IPS-NIHi7 (cell line): ENCODE results near the gene SLC35F4.
"Not testable (repeated sequence)": the region's sequence is repeated elsewhere in the genome, so short reads cannot be mapped to it uniquely, and the experiment has no call there.

Source experiments
- DNase-seq: peaks from one replicate; pipeline ENCODE4 v3.0.0; 2012; ENCODE audit warnings: mixed read lengths; ENCODE audit errors: extremely low spot score

The SLC35F4 gene

DNA sequence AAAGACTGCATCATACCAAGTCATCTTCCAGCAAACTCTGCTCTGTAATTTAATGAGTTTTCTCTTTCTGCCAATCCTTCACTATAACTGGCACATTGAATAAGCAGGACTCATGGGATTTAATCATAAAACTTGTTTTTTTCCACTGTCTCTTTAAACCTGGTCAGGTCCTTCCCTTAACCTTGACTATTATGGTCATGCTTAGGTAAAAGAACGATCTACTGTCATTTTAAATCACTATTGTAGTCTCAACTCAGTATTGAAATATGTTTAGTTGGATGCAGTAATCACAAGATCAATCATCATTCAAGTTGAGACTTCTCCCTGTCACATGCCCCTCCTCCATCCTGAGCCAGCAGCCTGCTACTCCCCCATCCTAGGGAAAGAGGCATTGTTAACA is 56.1 kb downstream of the SLC35F4 start:
- no peak for DNase-seq

DNA sequence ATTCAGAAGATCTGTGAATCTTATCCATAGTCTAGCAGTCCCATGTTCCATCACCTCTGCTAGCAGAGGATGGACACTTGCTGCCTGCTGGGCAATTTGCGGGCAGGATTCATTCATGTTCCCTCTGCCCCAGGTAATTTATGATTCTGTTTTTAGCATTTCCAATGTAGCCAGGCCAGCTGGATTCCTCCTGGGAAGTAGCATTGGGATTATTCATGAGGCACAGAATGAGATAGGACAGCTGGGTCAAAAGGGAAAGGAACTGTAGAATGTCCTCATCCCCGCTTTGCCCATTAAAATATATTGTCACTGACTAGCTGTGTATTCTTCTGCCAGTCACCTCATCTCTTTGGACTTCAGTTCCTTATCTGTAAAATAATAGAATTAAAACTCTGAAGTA is 68.7 kb downstream of the SLC35F4 start:
- no peak for DNase-seq

DNA sequence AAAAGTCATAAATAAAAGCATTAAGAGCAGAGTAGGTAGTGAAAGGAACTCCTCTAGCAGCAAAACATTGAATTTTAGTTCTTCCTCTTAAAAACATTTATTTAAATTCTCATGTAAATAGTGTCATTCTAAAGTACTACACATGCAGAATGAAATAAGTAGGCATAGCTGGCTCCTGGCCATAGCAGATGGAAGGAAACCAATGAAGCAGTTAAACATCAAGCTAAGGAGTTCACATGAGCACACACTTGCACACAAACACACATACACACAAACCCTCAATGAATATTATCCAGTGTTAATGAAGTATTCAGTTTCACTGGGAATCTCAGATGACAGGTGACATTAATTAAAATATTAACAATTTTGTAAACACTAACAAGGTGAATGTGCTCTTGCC is 69.3 kb downstream of the SLC35F4 start:
- no peak for DNase-seq

DNA sequence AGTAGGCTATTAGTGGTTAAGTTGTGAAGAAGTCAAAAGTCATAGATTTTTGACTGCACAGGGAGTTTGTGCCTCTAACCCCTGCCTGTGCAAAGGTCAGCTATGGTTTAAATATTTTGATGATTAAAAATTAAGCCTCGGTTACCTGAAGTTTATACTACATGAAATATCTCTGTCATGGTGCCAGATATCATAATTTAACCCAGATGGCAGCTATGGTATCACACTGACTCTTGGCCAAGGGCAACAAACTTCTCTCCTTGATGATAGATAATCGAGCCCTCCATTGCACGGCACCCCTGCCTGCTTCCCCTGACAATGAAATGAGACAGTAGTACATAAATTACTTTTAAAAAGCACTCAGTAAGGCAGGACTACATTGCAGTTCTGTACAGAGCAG is 80.8 kb downstream of the SLC35F4 start:
- DNase-seq, result no peak

- no peak for DNase-seq
Measured at GRCh38 chr14:57771801-57772200, 94.1 kb downstream of the SLC35F4 start.

DNA sequence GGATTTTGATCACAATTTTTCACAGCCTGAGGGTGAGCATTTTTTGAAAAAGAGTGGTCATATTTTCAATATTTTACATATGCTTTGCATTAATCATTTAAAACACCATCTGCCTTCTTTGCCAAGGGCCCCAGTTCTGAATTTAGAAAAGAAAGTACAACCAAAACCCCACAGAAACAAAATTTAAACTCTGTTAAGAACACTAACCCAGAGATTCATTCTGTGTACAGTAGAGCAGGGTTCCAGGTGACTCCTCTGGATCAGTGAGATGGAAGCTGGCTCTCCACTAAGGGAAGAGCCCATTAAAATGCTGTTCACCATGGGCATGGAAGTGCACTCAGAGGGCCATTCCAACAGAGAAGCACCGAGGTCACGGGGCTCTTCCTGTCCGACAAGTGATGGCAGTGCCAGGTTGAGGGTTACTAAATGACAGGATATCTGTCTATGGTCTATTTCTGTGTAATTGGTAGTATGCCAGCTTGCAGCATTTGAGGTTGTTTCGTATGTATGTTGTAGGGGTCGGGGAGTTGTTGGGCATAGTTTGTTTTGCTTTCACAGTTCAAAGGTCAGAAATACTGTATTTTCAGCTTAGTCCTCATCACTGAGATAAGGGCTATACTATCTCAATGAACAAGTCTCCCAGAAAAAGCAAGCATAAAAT is 95.9 kb downstream of the SLC35F4 start:
- no peak for DNase-seq

DNA sequence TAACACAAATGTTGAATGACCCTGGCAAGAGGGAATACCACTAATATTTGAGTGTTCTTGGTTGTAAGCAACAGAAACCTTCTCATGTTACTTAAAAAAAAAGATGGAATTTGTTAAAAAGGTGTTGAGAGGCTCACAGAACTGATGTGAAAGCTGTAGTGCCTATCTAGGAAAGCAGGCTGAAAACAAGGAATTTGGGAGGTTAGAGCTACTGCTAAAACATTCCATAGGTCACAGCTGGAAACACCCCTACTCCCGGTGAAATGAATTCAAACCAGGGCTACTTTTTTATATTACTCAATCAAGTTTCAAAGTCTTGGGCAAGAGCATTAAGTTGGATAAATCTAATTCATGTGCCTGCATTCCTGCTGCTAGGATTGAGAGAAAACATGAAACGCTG is 104.1 kb downstream of the SLC35F4 start:
- DNase-seq, result no peak

DNA sequence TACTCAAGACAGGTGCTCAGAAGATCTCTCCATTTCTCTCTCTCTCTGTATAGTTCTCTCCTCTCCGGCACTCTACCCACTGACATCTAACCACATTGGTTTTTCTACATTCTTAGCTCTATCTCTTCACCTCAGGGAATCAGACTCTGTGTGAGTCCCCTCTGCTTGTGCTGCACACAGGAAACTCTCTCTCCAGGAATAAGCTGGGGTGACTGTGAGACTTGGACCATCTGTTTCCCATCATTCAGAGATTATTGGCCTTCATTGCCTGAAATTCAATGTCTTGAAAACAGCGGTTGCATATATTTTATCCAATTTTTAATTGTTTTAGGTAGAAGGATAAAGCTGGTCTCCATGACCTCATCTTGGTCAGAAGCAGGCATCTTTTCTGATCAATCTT is 105.0 kb downstream of the SLC35F4 start:
- no peak for DNase-seq

DNA sequence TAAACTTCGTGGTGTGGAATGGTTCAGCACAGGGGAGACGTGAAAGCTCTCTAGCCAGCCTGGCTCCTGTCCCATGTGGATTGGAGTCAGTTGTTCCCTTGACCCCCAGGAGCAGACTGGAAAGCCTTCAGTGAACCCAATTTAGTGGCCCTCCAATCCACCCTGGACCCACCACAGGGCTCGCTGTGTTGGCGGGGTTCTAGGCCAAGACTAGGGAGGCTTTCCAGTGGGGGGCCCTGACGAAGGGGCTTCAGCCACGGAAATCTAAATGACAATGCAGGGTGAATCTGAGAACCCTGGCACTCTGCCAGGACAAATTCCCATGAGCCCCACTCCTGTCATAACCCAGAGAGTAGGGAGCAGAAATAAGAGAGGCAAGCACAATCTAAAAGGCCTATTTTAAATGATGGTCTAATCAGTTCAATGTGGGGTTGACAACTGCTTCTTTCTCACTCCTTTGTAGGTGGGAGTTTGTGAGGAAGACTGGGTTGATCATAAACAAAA is 110.8 kb downstream of the SLC35F4 start:
- DNase-seq, result no peak

GRCh38 chr14:57754527-57754926 is 111.4 kb downstream of the SLC35F4 start:
- DNase-seq, result no peak

GRCh38 chr14:57753821-57754220 is 112.1 kb downstream of the SLC35F4 start:
- DNase-seq, result no peak

DNA sequence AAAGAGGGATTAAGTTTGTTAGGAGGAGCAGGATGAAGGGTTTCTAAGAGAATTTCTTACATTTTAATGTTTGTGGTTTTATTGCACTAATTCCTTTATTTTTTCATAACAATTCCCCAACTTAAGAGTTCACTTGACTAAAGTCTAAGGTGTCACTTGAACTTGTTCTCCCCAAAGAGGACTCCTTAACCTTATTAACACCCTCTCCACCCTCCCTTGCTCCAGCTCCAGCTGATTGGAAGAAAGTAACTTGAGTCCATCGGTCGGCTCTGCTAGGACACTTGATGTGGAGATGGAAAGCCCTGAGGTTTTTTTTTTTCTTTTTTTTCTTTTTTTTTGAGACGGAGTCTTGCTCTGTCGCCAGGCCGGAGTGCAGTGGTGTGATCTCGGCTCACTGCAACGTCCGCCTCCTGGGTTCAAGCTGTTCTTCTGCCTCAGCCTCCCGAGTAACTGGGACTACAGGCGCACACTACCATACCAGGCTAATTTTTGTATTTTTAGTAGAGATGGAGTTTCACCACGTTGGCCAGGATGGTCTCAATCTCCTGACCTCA is 113.7 kb downstream of the SLC35F4 start:
- not testable (repeated sequence) for DNase-seq

- no peak for DNase-seq
Measured at GRCh38 chr14:57751400-57751799, 114.5 kb downstream of the SLC35F4 start.

GRCh38 chr14:57749267-57749666 is 116.6 kb downstream of the SLC35F4 start:
- DNase-seq, result no peak

DNA sequence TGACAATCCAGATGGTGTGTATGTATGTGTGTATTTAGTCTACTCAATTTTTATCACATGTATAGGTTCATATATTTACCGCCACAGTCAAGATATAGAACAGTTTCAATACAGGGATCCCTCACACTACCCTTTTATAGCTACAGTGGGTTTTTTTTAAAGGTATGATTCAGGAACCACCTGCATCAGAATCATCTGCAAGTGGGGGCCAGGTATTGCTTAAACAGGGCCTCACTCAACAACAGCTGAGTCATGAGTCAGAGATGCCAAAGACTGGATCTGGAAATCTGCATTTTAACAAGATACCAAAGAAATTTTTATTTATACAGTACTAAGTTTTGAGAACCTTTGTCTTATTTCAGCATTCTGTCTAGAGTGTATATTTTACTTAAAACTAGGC is 117.6 kb downstream of the SLC35F4 start:
- no peak for DNase-seq

DNA sequence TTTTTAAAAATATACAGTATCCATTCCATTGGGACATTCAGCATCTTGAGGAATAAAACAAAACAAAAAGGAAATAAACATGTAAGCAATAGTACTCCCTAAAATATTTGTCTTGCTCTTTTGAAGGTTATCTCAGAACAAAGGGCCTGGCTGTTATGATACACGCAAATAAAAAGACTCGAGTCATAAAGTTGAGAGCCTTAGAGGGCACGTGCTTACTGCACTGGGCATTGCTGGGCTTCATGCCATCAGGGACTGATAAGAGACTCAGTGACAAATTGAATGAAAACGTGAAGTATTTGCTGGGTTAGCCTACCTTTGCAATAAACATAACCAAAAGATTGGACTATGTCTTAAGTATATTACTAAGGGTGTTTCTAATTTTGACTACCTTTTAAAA is 118.9 kb downstream of the SLC35F4 start:
- DNase-seq, result no peak

DNA sequence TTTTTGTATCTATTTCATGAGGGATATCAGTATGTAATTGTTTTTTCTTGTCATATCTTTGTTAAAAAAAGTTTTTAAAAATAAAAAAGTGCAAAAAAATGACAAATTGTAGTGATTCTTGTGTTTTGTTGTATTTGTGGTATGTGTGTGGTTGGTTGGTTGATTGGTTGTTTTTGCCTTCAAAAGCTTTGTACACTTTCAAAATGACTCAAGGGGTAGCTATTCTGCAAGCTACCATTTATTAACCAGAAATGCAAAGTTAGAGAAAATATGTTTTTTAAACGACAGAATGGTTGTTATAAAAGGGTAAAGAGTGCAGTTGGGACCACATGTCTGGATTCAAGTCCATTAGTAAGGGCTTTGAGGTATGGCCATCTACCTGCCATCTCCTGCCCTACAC is 119.3 kb downstream of the SLC35F4 start:
- no peak for DNase-seq

GRCh38 chr14:57739516-57739915 is 126.4 kb downstream of the SLC35F4 start:
- no peak for DNase-seq

DNA sequence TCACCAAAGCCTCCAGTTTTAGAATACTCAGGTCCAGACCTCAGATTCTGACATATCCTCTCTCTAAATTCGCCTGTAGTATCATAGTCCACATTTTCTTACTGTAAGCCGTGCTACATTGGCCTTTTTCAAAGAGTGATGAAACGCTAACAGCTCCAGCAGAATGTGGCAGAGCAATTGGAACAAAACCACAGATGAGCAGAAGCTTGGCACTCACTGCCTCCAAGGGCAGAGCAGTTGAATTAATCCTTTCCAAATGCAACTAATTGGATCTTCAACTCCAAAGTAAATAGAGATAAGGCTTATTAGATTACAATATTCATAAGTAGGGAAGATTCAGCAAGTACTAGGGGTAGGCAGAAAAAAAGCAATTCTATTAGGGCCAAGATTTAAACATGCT is 128.3 kb downstream of the SLC35F4 start:
- DNase-seq, result no peak

DNA sequence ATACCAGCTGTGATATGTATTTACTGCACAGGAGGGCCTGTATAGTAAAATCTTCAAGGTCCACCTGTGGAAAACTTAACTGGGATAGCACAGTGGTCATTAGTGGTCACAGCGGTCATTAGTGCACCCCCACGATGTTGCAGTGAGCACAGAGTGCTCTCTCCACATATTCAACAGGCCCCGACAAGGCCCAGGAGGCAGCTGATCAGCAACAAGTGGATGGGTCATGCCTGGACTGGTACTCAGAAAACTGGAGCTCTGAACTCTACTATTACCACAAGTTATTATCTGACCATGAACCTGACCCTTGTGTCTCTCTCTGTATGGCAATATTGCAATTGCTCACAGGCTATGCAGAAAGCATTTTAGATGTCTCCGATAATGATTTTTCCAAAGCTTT is 129.5 kb downstream of the SLC35F4 start:
- DNase-seq, result no peak

DNA sequence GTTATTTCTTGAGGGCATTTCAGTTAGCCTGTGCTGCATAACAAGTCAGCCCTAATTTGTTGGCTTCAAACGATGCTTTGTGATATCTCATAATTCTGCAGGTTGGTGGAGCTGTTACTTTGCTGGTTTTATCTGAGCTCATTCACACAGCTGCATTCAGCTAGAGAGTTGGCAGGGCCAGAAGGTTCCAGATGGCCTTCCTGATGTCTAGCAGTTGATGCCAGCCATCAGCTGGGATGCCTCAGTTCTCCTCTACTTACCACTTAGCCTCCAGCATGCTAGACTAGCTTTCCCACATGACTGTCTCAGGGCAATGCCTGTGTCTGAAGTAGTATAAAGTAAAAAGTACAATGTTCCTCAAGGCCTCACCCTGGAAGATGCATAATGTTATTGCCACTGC is 130.6 kb downstream of the SLC35F4 start:
- DNase-seq, result no peak

DNA sequence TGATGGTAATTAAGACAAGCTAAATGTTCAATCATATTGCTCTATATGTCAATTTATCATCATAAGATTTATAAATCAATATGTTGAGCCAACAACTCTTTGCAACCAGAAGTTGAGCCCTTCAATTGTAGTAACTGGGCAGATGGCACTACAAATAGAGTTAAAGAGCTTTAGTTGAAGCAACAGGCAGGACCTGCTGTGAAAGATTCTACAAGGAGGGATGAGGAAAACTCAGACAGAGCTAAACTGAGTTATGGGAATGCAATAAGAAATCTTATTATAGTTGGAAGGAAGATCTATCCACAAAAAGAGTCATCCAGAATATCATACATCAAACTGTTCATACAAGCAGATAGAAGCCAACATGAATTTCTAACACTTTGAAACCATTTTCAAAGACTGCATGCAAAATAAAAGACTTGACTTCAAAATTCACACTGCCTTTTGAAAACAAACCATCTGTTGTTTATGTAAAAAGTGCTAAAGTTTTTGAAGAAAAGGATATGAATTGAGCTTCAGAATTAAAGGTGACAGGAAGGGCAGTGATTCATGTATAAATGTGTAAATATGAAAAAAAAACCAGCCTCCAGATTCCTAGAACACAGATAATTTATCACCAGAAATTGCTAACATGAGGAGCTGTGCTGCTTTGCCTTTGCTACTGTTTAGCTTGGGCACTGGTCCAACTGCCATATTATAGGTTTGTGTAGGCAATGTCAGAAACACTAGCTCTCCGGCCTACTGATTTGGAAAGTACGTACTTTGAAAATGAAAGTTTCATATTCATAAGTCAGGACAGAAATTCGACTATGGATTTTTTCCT is 133.2 kb downstream of the SLC35F4 start:
- no peak for DNase-seq
